Omental fat pad (tissue), 4 donors: ENCODE data around the gene BCAS1. TPM values are rescaled to one million over a fixed set of nuclear protein-coding genes. Genes with fewer than 3 reads are reported as not detected.

Source experiments
- ATAC-seq: fragments of 150-250 bp; one replicate; pipeline ENCODE4 v1.9.1; 2016; ENCODE audit warnings: mild to moderate bottlenecking, moderate library complexity; ENCODE audit not compliant: low FRiP score
- DNase-seq: peaks from one replicate; pipeline ENCODE4 v3.0.0-alpha.2; 2019; ENCODE audit warnings: low spot score
- CTCF ChIP-seq, 3 donors: fragments of 450-650 bp; IDR thresholded peaks; one replicate each; pipeline ENCODE4 v1.5.1; 2016 to 2017; ENCODE audit warnings: antibody characterized with exemption in 3 of 3, mild to moderate bottlenecking in 3 of 3, moderate library complexity in 2 of 3
- total RNA-seq, 4 donors: library from RNA; depleted of rRNA; stranded (reverse); fragments of >200 nt; gene quantifications; one replicate each; pipeline ENCODE4 v1.1.0, GENCODE V29; 2016

The BCAS1 gene
- total RNA-seq, 4 donors from 2014 or later: 0.50 to 2.2 (median 0.56) TPM; not detected in 1

- DNase-seq: no peak
- no peak for TF ChIP-seq CTCF (IDR thresholded peaks at IDR 0.05)
- no peak for ATAC-seq
Observed at GRCh38 chr20:53961527-53961926, 108.9 kb downstream of the BCAS1 start.

GRCh38 chr20:53960579-53961272, 109.7 kb downstream of the BCAS1 start:
- no peak for TF ChIP-seq CTCF (IDR thresholded peaks at IDR 0.05)
- ATAC-seq: no peak

GRCh38 chr20:53959911-53960578, 110.3 kb downstream of the BCAS1 start:
- TF ChIP-seq CTCF (IDR thresholded peaks at IDR 0.05): no peak
- DNase-seq: no peak
- no peak for ATAC-seq

More at GRCh38 chr20:53960579-53961272, 109.7 kb downstream of the BCAS1 start:
- DNase-seq: no peak

DNA sequence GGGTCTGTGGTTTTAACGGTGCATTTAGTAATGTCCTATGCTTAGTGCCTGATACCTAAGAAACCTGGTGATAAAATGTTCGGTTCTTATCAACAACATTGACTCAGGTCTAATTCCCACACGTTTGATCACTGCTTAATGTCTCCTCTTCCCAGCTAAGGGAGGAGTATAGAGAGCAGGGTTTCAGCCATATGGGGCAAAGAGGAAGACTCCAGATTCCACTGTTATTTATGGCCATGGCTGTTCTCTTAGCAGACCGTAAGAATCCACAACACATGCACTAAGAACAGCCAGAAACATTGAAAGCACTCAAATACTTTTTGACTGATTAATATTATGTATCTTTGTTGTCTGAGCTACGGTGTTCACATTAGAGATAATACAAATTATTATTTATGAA, 112.1 kb downstream of the BCAS1 start:
- ATAC-seq (no peak), DNase-seq (no peak)
- no peak for TF ChIP-seq CTCF (IDR thresholded peaks at IDR 0.05)

DNA sequence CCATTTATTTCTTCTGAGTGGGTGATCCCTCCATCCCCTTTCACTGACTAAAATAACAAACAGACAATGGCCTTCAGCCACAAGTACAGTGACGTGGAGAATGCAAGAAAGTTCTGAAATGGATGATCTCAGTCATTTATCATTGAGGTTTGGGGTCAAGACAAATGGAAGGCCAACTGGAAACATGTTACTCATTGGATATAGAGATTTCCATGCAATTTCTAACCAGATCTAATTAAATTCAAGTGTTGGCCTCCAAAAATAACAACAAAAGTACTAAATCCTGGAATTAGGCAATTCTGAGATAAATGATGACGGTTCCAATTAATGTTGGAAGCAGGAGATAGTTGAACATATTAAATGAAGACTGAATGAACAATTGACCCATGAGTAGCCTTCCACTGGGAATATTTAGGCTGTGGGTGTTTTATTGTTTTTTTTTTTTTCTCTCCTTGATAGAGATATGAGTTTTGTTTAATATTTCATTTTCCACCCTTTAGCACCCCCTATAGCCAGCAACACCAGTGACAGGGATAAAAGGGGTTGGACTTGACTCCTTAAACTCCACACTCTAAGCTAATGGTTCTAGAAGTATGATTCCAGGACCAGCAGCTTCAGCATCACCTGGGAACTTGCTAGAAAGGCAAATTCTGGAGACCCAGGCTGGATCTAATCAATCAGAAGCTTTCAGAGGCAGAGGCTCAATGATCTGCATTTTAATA, 112.8 kb downstream of the BCAS1 start:
- no peak for TF ChIP-seq CTCF (IDR thresholded peaks at IDR 0.05)
- ATAC-seq: no peak
- DNase-seq: no peak

DNA sequence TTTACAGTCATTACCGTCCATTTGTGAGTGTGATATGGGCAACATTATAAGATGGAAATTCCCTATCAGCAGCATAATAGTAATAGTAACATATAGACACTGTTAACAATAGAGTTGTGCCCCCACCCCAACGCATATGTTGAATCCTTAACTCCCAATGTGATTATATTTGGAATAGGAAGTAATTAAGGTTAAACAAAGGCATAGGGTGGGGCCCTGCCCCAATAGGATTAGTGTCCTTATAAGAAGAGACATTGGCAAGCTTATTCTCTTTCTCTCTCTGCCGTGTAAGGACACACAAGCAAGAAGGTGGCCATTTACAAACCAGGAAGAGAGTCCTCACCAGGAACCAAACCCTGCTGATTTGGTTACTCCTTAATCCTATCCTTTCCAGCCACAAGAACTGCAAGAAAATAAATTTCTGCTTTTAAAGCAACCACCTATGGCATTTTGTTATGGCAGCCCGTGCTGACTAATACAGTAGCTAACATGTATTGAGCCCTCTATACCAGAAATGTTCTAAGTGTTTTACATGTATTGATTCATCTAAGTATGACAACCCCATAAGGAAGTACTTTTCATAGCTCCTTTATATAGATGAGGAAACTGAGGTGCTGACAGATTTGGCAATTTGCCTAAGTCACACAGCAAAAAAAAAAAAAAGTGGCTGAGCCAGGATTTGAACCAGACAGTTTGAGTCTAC, 114.2 kb downstream of the BCAS1 start:
- TF ChIP-seq CTCF (IDR thresholded peaks at IDR 0.05): no peak
- ATAC-seq (no peak), DNase-seq (no peak)
